ENCODE data around the gene CHD5. TPM values are rescaled to one million over a fixed set of nuclear protein-coding genes. Genes with fewer than 3 reads are reported as not detected.

Gene CHD5
- polyA plus RNA-seq, 1 donor from 2014 or later: 22.0 TPM

DNA sequence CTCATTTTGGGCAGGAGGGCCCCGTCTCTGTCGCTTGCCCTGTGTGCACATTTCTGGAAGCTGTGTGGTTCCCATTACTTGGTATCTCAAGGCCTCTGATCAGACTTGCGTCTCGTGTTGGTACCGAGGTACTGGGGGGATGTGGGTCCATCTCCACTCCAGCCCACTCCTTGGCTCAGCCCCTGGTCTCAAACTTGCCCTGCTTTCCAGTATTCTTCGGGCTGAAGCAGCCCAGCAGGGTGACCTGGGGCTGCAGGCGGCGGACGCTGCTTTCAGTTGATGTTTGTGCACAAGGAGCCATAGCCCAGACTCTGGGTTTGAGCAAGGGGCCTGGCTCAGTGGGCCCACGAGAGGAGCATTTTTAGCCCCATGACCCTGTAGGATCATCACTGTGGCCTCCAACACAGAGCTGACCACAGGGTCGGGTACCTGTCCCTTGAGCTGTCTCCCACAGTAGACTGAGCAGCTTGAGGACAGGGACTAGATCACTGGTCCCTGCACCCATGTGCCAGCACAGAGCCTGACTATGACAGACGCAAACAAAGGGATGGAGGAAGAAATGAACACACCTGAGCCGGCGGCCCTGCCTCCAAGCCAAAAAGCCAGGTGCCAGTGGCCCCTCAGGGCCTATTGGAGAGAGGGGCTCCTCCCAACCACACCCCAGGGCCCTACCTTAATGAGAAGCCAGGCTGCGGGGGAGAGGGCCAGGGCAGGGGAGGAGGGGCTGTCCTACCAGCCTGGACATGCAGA, 46.8 kb downstream of the CHD5 start (continued):
- TF ChIP-seq, protein P1, sequence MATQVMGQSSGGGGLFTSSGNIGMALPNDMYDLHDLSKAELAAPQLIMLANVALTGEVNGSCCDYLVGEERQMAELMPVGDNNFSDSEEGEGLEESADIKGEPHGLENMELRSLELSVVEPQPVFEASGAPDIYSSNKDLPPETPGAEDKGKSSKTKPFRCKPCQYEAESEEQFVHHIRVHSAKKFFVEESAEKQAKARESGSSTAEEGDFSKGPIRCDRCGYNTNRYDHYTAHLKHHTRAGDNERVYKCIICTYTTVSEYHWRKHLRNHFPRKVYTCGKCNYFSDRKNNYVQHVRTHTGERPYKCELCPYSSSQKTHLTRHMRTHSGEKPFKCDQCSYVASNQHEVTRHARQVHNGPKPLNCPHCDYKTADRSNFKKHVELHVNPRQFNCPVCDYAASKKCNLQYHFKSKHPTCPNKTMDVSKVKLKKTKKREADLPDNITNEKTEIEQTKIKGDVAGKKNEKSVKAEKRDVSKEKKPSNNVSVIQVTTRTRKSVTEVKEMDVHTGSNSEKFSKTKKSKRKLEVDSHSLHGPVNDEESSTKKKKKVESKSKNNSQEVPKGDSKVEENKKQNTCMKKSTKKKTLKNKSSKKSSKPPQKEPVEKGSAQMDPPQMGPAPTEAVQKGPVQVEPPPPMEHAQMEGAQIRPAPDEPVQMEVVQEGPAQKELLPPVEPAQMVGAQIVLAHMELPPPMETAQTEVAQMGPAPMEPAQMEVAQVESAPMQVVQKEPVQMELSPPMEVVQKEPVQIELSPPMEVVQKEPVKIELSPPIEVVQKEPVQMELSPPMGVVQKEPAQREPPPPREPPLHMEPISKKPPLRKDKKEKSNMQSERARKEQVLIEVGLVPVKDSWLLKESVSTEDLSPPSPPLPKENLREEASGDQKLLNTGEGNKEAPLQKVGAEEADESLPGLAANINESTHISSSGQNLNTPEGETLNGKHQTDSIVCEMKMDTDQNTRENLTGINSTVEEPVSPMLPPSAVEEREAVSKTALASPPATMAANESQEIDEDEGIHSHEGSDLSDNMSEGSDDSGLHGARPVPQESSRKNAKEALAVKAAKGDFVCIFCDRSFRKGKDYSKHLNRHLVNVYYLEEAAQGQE (IDR thresholded peaks at IDR 0.05; ENCODE audit: borderline replicate concordance): no peak
- TF ChIP-seq SMC3 (conservative IDR thresholded peaks at IDR 0.05; ENCODE audit: poor library complexity): no peak

DNA sequence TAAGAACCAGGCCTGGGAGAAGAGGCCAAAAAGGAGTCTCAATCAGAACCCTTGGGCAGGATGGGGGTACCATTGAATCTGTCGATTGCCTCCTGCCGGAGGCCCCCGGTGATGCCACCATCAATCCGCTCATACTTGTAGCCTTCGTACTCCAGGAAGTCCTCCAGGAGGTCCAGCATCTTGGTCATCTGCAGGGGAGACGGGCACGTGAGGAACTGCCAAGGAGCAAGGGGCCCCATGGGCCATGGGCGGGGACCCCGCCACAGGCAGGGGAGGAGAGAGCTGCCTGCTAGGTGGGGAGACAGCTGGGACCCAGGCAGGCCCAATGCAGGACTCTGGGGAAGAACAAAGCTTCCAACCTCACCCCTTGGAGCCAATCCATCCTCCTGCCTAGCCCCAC, 48.6 kb downstream of the CHD5 start:
- no peaks in the 10 kb centered on the region for H3K9me2 ChIP-seq (ENCODE audit: insufficient read depth, low read length)
- no peak for TF ChIP-seq SMC3 (conservative IDR thresholded peaks at IDR 0.05; ENCODE audit: poor library complexity)
- TF ChIP-seq MXI1 (conservative IDR thresholded peaks at IDR 0.05; ENCODE audit: poor library complexity, severe bottlenecking): no peak
- TF ChIP-seq, protein P1 (IDR thresholded peaks at IDR 0.05; ENCODE audit: borderline replicate concordance): no peak
- TF ChIP-seq EP300 (conservative IDR thresholded peaks at IDR 0.05; ENCODE audit: poor library complexity, severe bottlenecking): no peak
- no peak for TF ChIP-seq TAF1 (IDR thresholded peaks at IDR 0.05; ENCODE audit: low read depth)
- TF ChIP-seq POLR2AphosphoS5 (IDR thresholded peaks at IDR 0.05): no peak
- TF ChIP-seq, protein P2, sequence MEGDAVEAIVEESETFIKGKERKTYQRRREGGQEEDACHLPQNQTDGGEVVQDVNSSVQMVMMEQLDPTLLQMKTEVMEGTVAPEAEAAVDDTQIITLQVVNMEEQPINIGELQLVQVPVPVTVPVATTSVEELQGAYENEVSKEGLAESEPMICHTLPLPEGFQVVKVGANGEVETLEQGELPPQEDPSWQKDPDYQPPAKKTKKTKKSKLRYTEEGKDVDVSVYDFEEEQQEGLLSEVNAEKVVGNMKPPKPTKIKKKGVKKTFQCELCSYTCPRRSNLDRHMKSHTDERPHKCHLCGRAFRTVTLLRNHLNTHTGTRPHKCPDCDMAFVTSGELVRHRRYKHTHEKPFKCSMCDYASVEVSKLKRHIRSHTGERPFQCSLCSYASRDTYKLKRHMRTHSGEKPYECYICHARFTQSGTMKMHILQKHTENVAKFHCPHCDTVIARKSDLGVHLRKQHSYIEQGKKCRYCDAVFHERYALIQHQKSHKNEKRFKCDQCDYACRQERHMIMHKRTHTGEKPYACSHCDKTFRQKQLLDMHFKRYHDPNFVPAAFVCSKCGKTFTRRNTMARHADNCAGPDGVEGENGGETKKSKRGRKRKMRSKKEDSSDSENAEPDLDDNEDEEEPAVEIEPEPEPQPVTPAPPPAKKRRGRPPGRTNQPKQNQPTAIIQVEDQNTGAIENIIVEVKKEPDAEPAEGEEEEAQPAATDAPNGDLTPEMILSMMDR (IDR thresholded peaks at IDR 0.05; ENCODE audit: poor library complexity, severe bottlenecking): no peak
- TF ChIP-seq EZH2 (IDR thresholded peaks at IDR 0.05; ENCODE audit: borderline replicate concordance, insufficient read depth, low read length, poor library complexity, severe bottlenecking): no peak
- no peak for TF ChIP-seq RAD21 (conservative IDR thresholded peaks at IDR 0.05)
- no peaks in the 10 kb centered on the region for H3K9me3 ChIP-seq (ENCODE audit: low read length)
- H3K4me2 ChIP-seq (ENCODE audit: low read length): no peak overlapping the region
- H2AFZ ChIP-seq (ENCODE audit: low read depth, low read length): no peak overlapping the region
- no peak overlapping the region for H3K4me3 ChIP-seq (ENCODE audit: low read length)
- no peaks in the 10 kb centered on the region for H3F3A ChIP-seq (ENCODE audit: insufficient read depth, low read length, poor library complexity, severe bottlenecking)
- H4K20me1 ChIP-seq (ENCODE audit: insufficient read depth): no peaks in the 10 kb centered on the region
- no peaks in the 10 kb centered on the region for H3K27me3 ChIP-seq (ENCODE audit: insufficient read depth, low read depth, low read length)
- no peak overlapping the region for H3K9ac ChIP-seq (ENCODE audit: low read length)
- no peak overlapping the region for H3K27ac ChIP-seq (ENCODE audit: low read length)
- H3K36me3 ChIP-seq (ENCODE audit: insufficient read depth, low read length): no peaks in the 10 kb centered on the region
- no peaks in the 10 kb centered on the region for H3K79me2 ChIP-seq (replicated peaks; ENCODE audit: insufficient read depth, low read length)

Data from neural cell (in vitro differentiated cells).